Hematopoietic multipotent progenitor cell (in vitro differentiated cells): ENCODE data around the gene ARHGEF40. TPM values are rescaled to one million over a fixed set of nuclear protein-coding genes. Genes with fewer than 3 reads are reported as not detected.
A peak's percentile ranks its signal among the peaks of the same experiment; 100 is the strongest.
"Not testable (repeated sequence)": the region's sequence is repeated elsewhere in the genome, so short reads cannot be mapped to it uniquely, and the experiment has no call there.

Experiments
- DNase-seq, 3 donors: peaks; one replicate each; pipeline ENCODE4 v3.0.0-alpha.2; 2011 to 2015; ENCODE audit warnings: low read depth in 2 of 3, low spot score in 2 of 3
- total RNA-seq: library from RNA; depleted of rRNA; stranded (reverse); fragments of >200 nt; gene quantifications from one replicate; pipeline ENCODE4 v1.2.3, GENCODE V29; 2012

ARHGEF40 gene
- total RNA-seq, 1 donor = 35.5 TPM

DNA sequence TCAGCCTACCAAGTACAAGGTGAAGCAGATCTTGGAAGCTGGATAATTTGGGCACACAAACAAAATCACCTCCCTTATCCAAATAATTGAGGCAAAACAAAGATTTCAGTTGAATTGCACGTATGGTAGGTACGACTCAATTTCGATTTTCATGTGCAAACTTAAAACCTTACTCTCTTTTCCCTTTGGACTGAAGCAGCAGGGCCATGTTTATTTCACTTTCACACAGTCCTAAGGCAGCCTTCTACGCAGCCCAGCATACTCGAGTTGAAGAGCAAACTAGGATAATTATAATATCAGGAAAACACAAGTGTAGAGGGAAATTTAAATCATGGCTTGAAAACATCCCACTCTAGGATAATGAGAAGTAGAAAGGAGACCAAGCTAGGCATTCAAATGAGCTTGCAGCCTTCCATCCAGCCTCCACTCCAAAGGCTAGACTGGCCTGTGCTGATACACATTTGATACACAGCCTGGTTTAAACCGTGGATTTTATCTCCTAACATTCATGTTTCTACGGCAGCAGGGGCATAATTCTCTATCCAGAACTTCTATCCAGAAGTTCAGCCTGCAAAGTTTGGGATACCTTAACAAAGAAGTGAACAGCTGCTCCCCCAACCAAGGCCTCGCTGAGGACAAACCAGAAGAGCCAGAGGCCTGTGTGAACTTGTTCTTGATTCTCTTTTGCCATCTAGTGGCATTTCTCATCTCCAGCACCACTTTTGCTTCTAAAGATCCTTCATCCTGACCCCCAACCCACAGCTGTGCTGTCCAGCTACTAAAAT, 30.3 kb upstream of the ARHGEF40 start:
- DNase-seq = peak in 2 of 3 donors; percentile 57 to 75

- no peak for DNase-seq
Observed at GRCh38 chr14:21040370-21040925, 29.7 kb upstream of the ARHGEF40 start.

DNA sequence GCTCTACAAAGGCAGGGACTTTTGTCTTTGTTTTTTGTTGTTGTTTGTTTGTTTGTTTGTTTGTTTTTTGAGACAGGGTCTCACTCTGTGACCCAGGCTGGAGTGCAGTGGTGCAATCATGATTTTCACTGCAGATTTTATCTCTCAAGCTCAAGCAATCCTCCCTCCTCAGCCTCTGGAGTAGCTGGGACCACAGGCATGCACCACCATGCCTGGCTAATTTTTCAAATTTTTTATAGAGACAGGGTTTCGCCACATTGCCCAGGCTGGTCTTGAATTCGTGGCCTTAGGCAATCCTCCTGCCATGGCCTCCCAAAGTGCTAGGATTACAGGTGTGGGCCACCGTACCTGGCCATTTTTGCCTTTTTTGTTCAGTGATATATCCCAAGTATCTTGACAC, 29.2 kb upstream of the ARHGEF40 start:
- DNase-seq = not testable (repeated sequence)

DNA sequence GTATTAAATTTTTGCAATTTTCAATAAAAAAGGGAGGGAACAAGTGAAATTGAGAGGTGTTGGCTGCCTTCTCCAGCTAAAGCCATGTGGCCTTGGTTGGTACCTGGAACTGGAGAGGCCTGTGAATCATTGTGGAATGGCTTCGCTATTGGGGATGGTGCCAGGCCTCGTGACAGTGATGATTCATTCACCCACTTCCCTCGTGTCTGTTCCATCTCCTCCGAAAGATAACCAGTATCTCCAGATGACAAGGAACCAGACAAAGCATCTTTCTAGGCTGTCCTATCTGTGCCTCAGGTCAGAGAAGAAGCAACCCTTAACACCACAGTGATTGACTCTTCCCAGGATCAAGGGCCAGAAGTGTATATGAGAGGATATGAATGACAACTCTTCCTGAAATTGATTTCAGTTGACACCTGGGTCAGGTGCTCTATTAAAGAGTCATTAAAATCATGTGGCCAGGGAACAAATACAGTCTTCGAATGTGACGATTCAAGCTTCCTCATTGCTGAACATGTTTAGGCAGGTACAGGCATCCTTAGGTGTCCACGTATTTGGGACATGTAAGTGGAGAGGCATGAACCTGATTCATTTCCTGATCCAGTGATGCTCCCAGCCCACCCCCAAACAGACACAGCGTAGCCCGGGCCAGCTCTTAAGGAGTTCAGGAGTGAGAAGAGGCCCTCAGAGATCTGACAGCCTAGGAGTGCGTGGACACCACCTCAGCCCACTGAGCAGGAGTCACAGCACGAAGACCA, 28.2 kb upstream of the ARHGEF40 start, which contains the start of gene RNASE7:
TSS of gene RNASE7 (plus strand) at position 687 of the 758 bp plus-strand sequence. CDS start 631 bp downstream, outside the sequence.
- peak in 1 of 3 donors; percentile 29 for DNase-seq

DNA sequence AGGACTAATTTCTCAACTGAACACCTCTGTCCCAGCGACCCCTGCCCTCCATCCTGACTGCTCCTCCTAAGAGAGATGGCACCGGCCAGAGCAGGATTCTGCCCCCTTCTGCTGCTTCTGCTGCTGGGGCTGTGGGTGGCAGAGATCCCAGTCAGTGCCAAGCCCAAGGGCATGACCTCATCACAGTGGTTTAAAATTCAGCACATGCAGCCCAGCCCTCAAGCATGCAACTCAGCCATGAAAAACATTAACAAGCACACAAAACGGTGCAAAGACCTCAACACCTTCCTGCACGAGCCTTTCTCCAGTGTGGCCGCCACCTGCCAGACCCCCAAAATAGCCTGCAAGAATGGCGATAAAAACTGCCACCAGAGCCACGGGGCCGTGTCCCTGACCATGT, 27.2 kb upstream of the ARHGEF40 start:
- DNase-seq = no peak

DNA sequence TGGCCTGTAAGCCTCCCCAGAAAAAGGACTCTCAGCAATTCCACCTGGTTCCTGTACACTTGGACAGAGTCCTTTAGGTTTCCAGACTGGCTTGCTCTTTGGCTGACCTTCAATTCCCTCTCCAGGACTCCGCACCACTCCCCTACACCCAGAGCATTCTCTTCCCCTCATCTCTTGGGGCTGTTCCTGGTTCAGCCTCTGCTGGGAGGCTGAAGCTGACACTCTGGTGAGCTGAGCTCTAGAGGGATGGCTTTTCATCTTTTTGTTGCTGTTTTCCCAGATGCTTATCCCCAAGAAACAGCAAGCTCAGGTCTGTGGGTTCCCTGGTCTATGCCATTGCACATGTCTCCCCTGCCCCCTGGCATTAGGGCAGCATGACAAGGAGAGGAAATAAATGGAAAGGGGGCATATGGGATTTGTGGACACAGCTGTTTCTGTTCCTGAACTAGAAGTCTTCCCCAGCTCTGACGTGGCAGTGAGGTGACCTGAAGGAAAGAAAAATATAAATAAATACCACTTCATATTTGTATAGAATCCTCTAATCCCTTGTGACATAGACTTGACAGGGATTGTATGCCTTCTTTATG, 26.6 kb upstream of the ARHGEF40 start:
- DNase-seq = no peak

DNA sequence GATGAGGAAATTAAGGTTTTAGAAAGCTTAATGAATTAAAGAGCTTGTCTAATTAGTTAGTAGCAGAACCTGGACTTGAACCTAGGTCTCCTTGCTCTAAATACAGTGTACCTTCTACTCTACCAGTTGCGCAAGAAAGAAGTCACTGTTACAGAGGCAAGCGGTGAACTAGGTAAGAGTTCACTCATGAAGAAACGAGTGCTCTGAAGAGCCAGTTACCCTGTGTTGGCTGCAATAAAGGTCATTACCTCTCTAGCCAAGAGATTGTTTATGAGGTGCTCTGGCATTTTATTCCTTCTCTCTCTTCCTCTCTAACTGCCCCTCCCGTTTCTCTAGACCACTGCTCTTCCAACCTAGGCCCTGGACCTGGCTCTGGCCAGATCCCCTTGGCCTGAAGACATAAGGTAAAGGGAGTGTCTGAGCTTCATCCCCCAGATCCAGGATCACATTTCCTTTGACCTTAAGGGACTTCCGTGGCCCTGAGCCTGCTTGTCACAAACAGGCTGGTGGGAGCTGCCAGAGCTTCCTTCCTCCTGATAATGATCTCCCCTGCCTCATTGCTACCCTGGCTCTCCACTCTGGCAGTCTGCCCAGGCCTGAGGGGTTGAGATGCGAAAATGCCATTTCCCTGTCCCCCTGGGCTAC, 26.0 kb upstream of the ARHGEF40 start:
- peak in 2 of 3 donors; percentile 64 to 91 for DNase-seq

- DNase-seq = no peak
Observed at GRCh38 chr14:21047378-21047781, 22.7 kb upstream of the ARHGEF40 start.

- no peak for DNase-seq
Observed at GRCh38 chr14:21048638-21049037, 21.5 kb upstream of the ARHGEF40 start.

DNA sequence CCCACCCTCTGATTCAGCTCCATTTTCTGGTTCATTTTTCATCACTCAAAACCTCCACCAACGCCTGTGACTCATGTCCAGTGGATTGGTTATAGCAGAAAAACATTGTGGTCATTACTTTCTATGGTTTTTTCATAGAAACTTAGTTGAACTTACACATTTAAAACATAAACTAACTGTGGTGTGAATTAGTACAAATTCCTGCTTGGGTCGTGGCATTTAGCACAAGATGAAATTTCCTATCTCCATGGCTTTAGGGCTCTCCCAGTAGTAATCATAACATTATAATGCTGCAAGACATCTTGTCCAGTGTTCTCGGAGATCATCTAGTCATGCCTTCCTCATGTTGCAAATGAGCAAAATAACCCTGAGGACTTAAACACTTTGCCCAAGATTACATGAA, 20.8 kb upstream of the ARHGEF40 start:
- no peak for DNase-seq

GRCh38 chr14:21050597-21050996, 19.5 kb upstream of the ARHGEF40 start:
- no peak for DNase-seq

GRCh38 chr14:21053184-21054122, 16.7 kb upstream of the ARHGEF40 start:
- DNase-seq = no peak

DNA sequence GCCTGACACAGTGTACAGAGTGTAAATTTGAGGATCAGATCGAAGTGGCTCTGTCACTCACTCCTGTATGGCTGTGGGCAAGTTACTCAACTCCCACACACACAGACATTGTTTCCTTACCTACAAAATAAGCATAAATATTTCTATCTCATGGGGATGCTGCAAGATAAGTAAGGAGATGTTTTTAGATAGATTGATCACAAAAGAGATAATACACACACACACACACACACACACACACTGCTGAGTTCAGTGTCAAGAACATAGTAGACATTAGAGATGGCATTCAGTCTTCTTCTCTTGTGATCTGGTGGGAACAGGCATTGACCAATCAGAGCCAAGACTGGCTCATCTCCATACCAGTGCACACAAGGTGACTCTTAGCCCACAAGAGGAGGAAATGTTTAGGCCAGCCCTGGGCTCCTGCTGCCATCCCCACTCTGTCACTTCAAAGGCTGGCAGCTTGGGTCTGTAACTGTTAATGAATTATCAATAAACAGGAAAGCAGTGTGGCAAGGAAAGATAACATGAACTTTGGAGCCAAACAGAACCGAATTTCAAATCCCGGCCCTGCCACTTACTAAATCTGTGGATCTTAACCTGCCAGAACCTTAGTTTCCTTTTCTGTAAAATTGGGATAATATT, 15.9 kb upstream of the ARHGEF40 start:
- no peak for DNase-seq

DNA sequence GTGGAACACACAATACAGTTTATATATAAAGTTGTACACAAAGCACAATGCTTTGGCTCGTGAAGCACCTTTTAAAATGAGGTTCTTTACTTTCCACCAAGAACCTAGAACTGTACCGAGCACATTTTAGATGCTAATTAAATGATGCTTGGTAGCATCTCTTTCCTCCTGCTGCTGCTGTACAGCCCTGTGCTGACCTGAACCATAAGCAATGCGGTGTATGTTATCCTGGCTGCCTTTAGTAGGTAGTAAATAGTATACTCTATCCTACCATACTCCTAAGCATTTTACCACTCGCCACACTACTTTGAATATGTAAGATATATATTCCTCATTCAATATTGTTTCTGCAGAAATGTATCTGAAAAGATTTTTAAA, 15.3 kb upstream of the ARHGEF40 start:
- DNase-seq = no peak

DNA sequence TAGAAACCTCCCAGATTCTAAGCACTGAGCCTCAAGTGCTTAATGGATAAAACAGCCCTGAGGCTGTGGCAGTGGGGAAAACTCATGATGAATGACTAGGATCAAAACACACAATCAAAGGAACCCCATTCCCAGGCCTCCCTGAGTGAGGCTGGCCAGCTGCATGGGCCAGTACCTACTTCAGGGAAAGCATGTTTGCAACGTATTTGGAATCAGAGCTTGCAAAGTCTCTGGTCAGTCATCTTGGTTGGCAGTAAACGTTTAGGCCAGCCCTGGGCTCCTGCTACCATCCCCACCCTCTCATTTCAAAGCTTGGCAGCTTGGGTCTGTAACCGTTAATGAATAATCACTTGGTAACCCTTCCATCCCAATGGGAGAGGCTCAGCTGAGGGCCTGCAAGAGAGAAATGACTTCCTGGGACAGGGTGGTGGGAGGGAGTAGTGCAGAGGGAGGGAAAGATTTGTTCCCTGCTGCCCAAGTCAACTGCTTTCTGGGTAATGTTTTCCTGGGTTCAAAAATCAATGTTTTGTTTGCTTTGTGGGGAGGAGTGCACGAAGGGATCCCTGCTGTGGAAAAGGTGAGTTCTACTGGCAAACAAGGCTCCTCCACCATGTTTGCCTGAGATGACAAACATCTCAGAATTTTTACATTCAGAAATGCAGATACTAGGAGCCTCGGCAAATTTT, 14.5 kb upstream of the ARHGEF40 start:
- no peak for DNase-seq

- no peak for DNase-seq
Observed at GRCh38 chr14:21056520-21057163, 13.5 kb upstream of the ARHGEF40 start.

DNA sequence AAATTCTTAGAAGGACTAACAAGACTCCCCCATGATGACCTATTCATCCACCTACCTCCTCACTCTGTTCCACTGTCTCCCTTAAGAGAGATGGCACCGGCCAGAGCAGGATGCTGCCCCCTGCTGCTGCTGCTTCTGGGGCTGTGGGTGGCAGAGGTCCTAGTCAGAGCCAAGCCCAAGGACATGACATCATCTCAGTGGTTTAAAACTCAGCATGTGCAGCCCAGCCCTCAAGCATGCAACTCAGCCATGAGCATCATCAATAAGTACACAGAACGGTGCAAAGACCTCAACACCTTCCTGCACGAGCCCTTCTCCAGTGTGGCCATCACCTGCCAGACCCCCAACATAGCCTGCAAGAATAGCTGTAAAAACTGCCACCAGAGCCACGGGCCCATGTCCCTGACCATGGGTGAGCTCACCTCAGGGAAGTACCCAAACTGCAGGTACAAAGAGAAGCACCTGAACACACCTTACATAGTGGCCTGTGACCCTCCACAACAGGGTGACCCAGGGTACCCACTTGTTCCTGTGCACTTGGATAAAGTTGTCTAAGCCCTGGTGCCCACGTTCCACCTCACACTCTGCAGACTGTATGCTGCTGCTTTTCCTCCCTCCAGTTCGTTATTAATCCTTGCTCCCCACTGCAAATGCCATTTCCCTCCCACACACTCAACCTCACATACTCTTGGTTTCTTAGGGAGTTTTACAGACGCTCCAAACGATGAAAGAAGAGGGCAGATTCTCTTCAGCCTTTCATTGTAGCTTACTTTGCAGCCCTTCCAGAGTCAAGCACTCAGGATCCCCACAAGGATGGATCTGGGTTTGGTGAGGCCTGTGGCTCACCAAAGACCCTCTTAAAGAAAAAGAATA, 12.1 kb upstream of the ARHGEF40 start, which contains the start of gene RNASE8:
TSS of gene RNASE8 (plus strand) at position 20 of the 873 bp plus-strand sequence. CDS start at position 91, 71 bp downstream.
- DNase-seq = peak in 1 of 3 donors; percentile 31
